Right renal pelvis (tissue), 4 donors: ENCODE results near the gene TBC1D22A. TPM values are rescaled to one million over a fixed set of nuclear protein-coding genes. Genes with fewer than 3 reads are reported as not detected.
"Not testable (repeated sequence)": the region's sequence is repeated elsewhere in the genome, so short reads cannot be mapped to it uniquely, and the experiment has no call there.

ENCODE experiments used
- DNase-seq, 4 donors: peaks; one replicate each; pipeline ENCODE4 v3.0.0-alpha.2; 2013; ENCODE audit warnings: low read depth in 4 of 4, low spot score in 3 of 4, missing footprints in 1 of 4
- polyA plus RNA-seq, 4 donors: library from polyadenylated mRNA; unstranded; fragments of 120-200 nt; gene quantifications; one replicate each; pipeline ENCODE4 v1.2.1, GENCODE V29; 2013; ENCODE audit not compliant: insufficient read length in 4 of 4

TBC1D22A gene
- polyA plus RNA-seq, 4 donors: 17.8 to 19.7 (median 18.2) TPM

GRCh38 chr22:46809153-46809885 lies 46.9 kb downstream of the TBC1D22A start:
- DNase-seq: no peak

- DNase-seq: no peak
Measured at GRCh38 chr22:46810856-46811786, 48.7 kb downstream of the TBC1D22A start.

GRCh38 chr22:46812034-46812605 lies 49.7 kb downstream of the TBC1D22A start:
- DNase-seq: no peak

- no peak for DNase-seq
Measured at GRCh38 chr22:46812788-46813187, 50.3 kb downstream of the TBC1D22A start.

GRCh38 chr22:46813816-46814597 lies 51.6 kb downstream of the TBC1D22A start:
- DNase-seq: no peak

- DNase-seq: no peak
Measured at GRCh38 chr22:46815132-46815531, 52.7 kb downstream of the TBC1D22A start.

GRCh38 chr22:46815559-46815895 lies 53.1 kb downstream of the TBC1D22A start:
- DNase-seq: no peak

- DNase-seq: no peak
Measured at GRCh38 chr22:46815896-46816731, 53.7 kb downstream of the TBC1D22A start.

- not testable (repeated sequence) for DNase-seq
Measured at GRCh38 chr22:46817390-46817789, 54.9 kb downstream of the TBC1D22A start.

- no peak for DNase-seq
Measured at GRCh38 chr22:46823248-46823647, 60.8 kb downstream of the TBC1D22A start.

GRCh38 chr22:46823654-46824053 lies 61.2 kb downstream of the TBC1D22A start:
- no peak for DNase-seq

GRCh38 chr22:46824344-46824909 lies 62.0 kb downstream of the TBC1D22A start:
- no peak for DNase-seq

GRCh38 chr22:46824980-46825544 lies 62.6 kb downstream of the TBC1D22A start:
- no peak for DNase-seq

- DNase-seq: no peak
Measured at GRCh38 chr22:46826438-46827135, 64.1 kb downstream of the TBC1D22A start.

GRCh38 chr22:46827136-46827780 lies 64.8 kb downstream of the TBC1D22A start:
- DNase-seq: no peak

- DNase-seq: no peak
Measured at GRCh38 chr22:46827781-46828180, 65.3 kb downstream of the TBC1D22A start.

GRCh38 chr22:46828323-46828900 lies 66.0 kb downstream of the TBC1D22A start:
- DNase-seq: no peak
